Measurements from ENCODE around the gene RANBP3.
A peak's percentile ranks its signal among the peaks of the same experiment; 100 is the strongest.

DNA sequence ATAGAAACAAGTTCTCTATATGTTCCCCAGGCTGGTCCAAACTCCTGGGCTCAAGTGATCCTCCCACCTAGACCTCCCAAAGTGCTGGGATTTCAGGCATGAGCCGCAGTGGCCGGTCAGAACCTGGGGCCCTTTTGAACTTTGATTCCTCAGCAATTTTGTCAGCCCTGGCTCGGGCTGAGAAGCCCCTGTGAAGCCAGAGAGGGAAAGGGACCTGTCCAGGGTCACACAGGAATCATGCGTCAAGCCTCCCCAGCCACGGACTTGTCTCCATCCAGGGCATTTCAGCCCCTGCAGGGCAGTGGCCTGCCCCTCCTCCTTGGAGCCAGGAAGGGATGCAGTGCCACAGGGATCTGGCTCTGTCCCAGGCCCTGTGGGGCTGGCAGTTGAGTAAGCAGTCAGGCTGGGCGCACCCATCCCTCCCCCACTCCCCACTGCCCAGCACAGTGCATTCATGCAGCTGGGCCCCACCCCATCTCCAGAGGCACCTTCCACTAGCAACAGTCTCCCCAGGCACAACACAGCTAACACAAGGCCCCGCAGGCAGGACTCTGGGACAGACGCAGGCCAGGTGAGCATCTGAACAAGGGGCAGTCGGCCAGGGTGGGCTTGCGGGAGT is 64.1 kb downstream of the RANBP3 start, which contains the start of gene CAPS:
- no peak for TF ChIP-seq TEAD4 (IDR thresholded peaks at IDR 0.05)
- TF ChIP-seq RAD21 (IDR thresholded peaks at IDR 0.05; ENCODE audit: low read depth), result 0 out of 2 replicates have a peak, but pooled peaks have one; percentile 20
